CD8-positive, alpha-beta memory T cell (primary cell): Measurements from ENCODE around the gene TRPM3. TPM values are rescaled to one million over a fixed set of nuclear protein-coding genes. Genes with fewer than 3 reads are reported as not detected.
"Not testable (repeated sequence)": the region's sequence is repeated elsewhere in the genome, so short reads cannot be mapped to it uniquely, and the experiment has no call there.

Source experiments
- CTCF ChIA-PET: fragments of 350-600 bp; sonication (Branson Sonifier 250); formaldehyde crosslinking; loops from one replicate; lab custom pipeline; 2021; ENCODE audit warnings: antibody characterized with exemption; lab: Charles Lee
- POLR2A ChIA-PET: fragments of 350-600 bp; sonication (Branson Sonifier 250); formaldehyde crosslinking; loops from one replicate; lab custom pipeline; 2021; ENCODE audit warnings: antibody characterized with exemption; lab: Charles Lee
- DNase-seq, 5 donors: peaks; one replicate each; pipeline versions ENCODE4 v3.0.0 to v3.0.0-alpha.2; 2020 to 2022; ENCODE audit warnings: mixed read lengths in 1 of 5
- H3K27ac ChIP-seq: one replicate; pipeline ENCODE4 v1.7.0; 2013; ENCODE audit warnings: low read depth, mild to moderate bottlenecking, low read length, moderate library complexity
- H3K27me3 ChIP-seq: 2 replicates; pipeline ENCODE4 v1.7.0; 2013; ENCODE audit warnings: low read length, mild to moderate bottlenecking; ENCODE audit not compliant: insufficient read depth, poor library complexity, severe bottlenecking
- H3K36me3 ChIP-seq: 2 replicates; pipeline ENCODE4 v1.7.0; 2013; ENCODE audit warnings: mild to moderate bottlenecking, low read length, moderate library complexity; ENCODE audit not compliant: insufficient read depth
- H3K4me1 ChIP-seq: 2 replicates; pipeline ENCODE4 v1.7.0; 2013; ENCODE audit warnings: mild to moderate bottlenecking, low read length, moderate library complexity; ENCODE audit not compliant: insufficient read depth
- H3K4me3 ChIP-seq: 2 replicates; pipeline ENCODE4 v1.7.0; 2013; ENCODE audit warnings: mild to moderate bottlenecking, low read length
- H3K9me3 ChIP-seq: 2 replicates; pipeline ENCODE4 v1.7.0; 2013; ENCODE audit warnings: mild to moderate bottlenecking, low read length
- H3K27ac Mint-ChIP-seq, 8 donors: one replicate each; pipeline ENCODE4 v1.8.0; 2020 to 2021; ENCODE audit warnings: mixed read lengths in 8 of 8, mild to moderate bottlenecking in 6 of 8, inconsistent platforms in 3 of 8, moderate library complexity in 3 of 8
- H3K27me3 Mint-ChIP-seq, 2 donors: one replicate each; pipeline ENCODE4 v1.8.0; 2020 to 2021; ENCODE audit warnings: mixed read lengths in 2 of 2, mild to moderate bottlenecking in 1 of 2, moderate library complexity in 1 of 2
- H3K36me3 Mint-ChIP-seq, 3 donors: one replicate each; pipeline ENCODE4 v1.8.0; 2020 to 2021; ENCODE audit warnings: mixed read lengths in 3 of 3, inconsistent platforms in 1 of 3, mild to moderate bottlenecking in 1 of 3
- H3K4me1 Mint-ChIP-seq, 3 donors: one replicate each; pipeline ENCODE4 v1.8.0; 2020 to 2021; ENCODE audit warnings: mixed read lengths in 3 of 3, inconsistent platforms in 1 of 3, mild to moderate bottlenecking in 1 of 3
- H3K4me3 Mint-ChIP-seq, 7 donors: one replicate each; pipeline ENCODE4 v1.8.0; 2020 to 2021; ENCODE audit warnings: mixed read lengths in 7 of 7, mild to moderate bottlenecking in 6 of 7, moderate library complexity in 4 of 7, inconsistent platforms in 2 of 7
- H3K9me3 Mint-ChIP-seq, 5 donors: one replicate each; pipeline ENCODE4 v1.8.0; 2020 to 2022; ENCODE audit warnings: mixed read lengths in 5 of 5, mild to moderate bottlenecking in 3 of 5, moderate library complexity in 2 of 5, inconsistent platforms in 1 of 5
- polyA plus RNA-seq: library from polyadenylated mRNA; unstranded; fragments of 300-500 nt; fragmentation: Illumina TruSeq; gene quantifications from one replicate; pipeline ENCODE4 v1.2.3, GENCODE V29; 2021
- total RNA-seq, 2 experiments: library from RNA; stranded (reverse); gene quantifications; one replicate each; pipeline ENCODE4 v1.2.3, GENCODE V29; 2021

Gene TRPM3
- total and polyA plus RNA-seq, 3 experiments from 2014 or later = not detected

GRCh38 chr9:70672161-70672649 is 449.2 kb downstream of the TRPM3 start:
- CTCF ChIA-PET = interaction anchor here (1.3 kb wide), 1 partner anchor 16 kb away, joined by 4 read pairs; no protein-coding TSS in a partner anchor
- H3K36me3 ChIP-seq = no peaks in the 10 kb centered on the region
- POLR2A ChIA-PET = no interaction called here
- Mint-ChIP-seq H3K36me3 (no peaks in the 10 kb centered on the region), H3K4me1 (peaks cover 0 to 3% (median 0%) of the 10 kb centered on the region in 3 donors), H3K9me3 (no peaks in the 10 kb centered on the region), H3K27ac (no peak overlapping the region), H3K27me3 (peaks cover 3 to 13% of the 10 kb centered on the region in 2 donors), H3K4me3 (no peak overlapping the region)
- no peaks in the 10 kb centered on the region for H3K9me3 ChIP-seq
- DNase-seq = no peak
- no peak overlapping the region for H3K27ac ChIP-seq
- H3K4me3 ChIP-seq = no peak overlapping the region
- no peaks in the 10 kb centered on the region for H3K4me1 ChIP-seq
- no peaks in the 10 kb centered on the region for H3K27me3 ChIP-seq

DNA sequence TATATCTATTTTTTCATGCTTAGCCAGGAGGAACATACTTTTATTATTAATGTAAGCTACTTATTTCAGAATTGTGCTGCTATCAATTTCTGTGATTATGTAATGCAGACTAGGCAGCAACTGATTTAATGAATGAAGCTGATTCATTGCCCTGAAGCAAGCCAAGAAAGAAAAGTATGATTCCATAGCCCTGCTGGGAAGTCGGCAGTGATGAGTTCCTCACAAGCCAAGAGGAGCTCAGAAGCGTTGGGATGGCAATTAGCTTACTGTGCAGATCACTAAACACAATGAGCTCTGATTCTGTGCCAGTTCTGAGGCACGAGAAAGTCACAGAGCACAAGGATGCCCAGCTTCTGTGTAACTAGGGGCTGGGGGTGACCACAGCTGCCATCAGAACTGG is 452.7 kb downstream of the TRPM3 start:
- POLR2A ChIA-PET = no interaction called here
- H3K27ac Mint-ChIP-seq = no peak overlapping the region
- CTCF ChIA-PET = interaction anchor here (1.8 kb wide), 1 partner anchor 29 kb away, joined by 5 read pairs; no protein-coding TSS in a partner anchor

DNA sequence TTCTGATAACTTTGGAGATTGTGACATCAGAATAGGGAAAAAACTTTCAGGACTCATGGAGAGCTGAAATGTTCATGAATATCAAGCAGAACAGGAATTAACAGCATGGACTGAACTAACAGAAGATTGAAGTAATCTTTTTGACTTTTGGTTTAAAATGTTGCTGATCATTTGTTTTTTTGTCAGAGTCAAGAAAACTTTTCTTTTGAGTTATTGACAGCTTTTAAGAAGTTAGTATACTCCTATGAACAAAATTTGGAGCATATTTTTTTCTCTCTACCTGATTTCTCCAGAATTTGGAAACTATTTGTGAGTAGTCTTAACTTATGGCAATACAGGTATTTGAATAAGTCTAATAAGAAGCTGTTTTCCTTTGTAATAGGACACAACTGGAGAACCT is 462.7 kb downstream of the TRPM3 start:
- Histone ChIP-seq H3K27ac (no peak overlapping the region), H3K9me3 (no peaks in the 10 kb centered on the region), H3K27me3 (no peaks in the 10 kb centered on the region), H3K4me3 (no peak overlapping the region), H3K36me3 (no peaks in the 10 kb centered on the region), H3K4me1 (no peaks in the 10 kb centered on the region)
- H3K27me3 Mint-ChIP-seq = peaks cover 9 to 12% of the 10 kb centered on the region in 2 donors
- DNase-seq = no peak
- H3K4me1 Mint-ChIP-seq = no peaks in the 10 kb centered on the region
- H3K9me3 Mint-ChIP-seq = peaks cover 2 to 9% (median 7%) of the 10 kb centered on the region in 5 donors
- ChIA-PET POLR2A (no interaction called here), CTCF (no interaction called here)
- no peaks in the 10 kb centered on the region for H3K36me3 Mint-ChIP-seq
- no peak overlapping the region for H3K27ac Mint-ChIP-seq
- no peak overlapping the region for H3K4me3 Mint-ChIP-seq

More for the DNA sequence above, 452.7 kb downstream of the TRPM3 start:
- no peaks in the 10 kb centered on the region for H3K27me3 ChIP-seq
- H3K27ac ChIP-seq = no peak overlapping the region
- no peak for DNase-seq
- no peaks in the 10 kb centered on the region for H3K36me3 ChIP-seq
- Mint-ChIP-seq H3K4me3 (no peak overlapping the region), H3K9me3 (no peaks in the 10 kb centered on the region), H3K4me1 (peaks cover 19 to 34% (median 26%) of the 10 kb centered on the region in 3 donors), H3K27me3 (peaks cover 3 to 13% of the 10 kb centered on the region in 2 donors), H3K36me3 (no peaks in the 10 kb centered on the region)
- peaks cover 10% of the 10 kb centered on the region for H3K4me1 ChIP-seq
- no peak overlapping the region for H3K4me3 ChIP-seq
- H3K9me3 ChIP-seq = no peaks in the 10 kb centered on the region

DNA sequence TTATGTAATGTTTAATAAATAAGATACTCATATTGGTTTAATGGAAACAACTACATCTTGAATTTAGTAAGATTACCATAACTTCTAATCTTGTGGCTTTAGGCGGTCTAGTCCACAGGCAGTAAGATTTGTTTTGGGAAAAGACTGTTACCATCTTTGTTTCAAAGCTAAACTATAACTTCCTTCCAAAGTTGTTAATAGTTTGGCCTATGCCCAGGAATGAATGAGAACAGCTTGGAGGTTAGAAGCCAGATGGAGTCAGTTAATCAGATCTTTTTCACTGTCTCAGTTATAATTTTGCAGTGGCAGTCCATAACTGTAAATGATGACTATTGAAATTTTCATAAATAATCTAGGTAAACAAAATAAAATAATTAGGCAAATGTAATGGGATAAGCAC is 465.1 kb downstream of the TRPM3 start:
- POLR2A ChIA-PET = no interaction called here
- CTCF ChIA-PET = no interaction called here
- peaks cover 7 to 9% of the 10 kb centered on the region in 2 donors for H3K27me3 Mint-ChIP-seq

GRCh38 chr9:70654144-70654543 is 467.3 kb downstream of the TRPM3 start:
- no peaks in the 10 kb centered on the region for H3K36me3 Mint-ChIP-seq
- H3K27me3 ChIP-seq = no peaks in the 10 kb centered on the region
- ChIA-PET POLR2A (no interaction called here), CTCF (no interaction called here)
- no peaks in the 10 kb centered on the region for H3K4me1 ChIP-seq
- H3K27ac ChIP-seq = no peak overlapping the region
- H3K4me3 ChIP-seq = no peak overlapping the region
- H3K27ac Mint-ChIP-seq = no peak overlapping the region
- H3K4me3 Mint-ChIP-seq = no peak overlapping the region
- peaks cover 6 to 11% of the 10 kb centered on the region in 2 donors for H3K27me3 Mint-ChIP-seq
- no peaks in the 10 kb centered on the region for H3K9me3 ChIP-seq
- peaks cover 4 to 13% (median 10%) of the 10 kb centered on the region in 5 donors for H3K9me3 Mint-ChIP-seq
- no peaks in the 10 kb centered on the region for H3K36me3 ChIP-seq
- DNase-seq = no peak
- H3K4me1 Mint-ChIP-seq = no peaks in the 10 kb centered on the region

More for the DNA sequence above, 465.1 kb downstream of the TRPM3 start:
- H3K4me1 ChIP-seq = no peaks in the 10 kb centered on the region
- peaks cover 2 to 9% (median 7%) of the 10 kb centered on the region in 5 donors for H3K9me3 Mint-ChIP-seq
- H3K36me3 ChIP-seq = no peaks in the 10 kb centered on the region
- no peak overlapping the region for H3K4me3 Mint-ChIP-seq
- no peaks in the 10 kb centered on the region for H3K36me3 Mint-ChIP-seq
- no peak overlapping the region for H3K27ac ChIP-seq
- H3K27me3 ChIP-seq = no peaks in the 10 kb centered on the region
- no peak overlapping the region for H3K27ac Mint-ChIP-seq
- no peak overlapping the region for H3K4me3 ChIP-seq
- H3K4me1 Mint-ChIP-seq = no peaks in the 10 kb centered on the region
- no peaks in the 10 kb centered on the region for H3K9me3 ChIP-seq
- DNase-seq = no peak

DNA sequence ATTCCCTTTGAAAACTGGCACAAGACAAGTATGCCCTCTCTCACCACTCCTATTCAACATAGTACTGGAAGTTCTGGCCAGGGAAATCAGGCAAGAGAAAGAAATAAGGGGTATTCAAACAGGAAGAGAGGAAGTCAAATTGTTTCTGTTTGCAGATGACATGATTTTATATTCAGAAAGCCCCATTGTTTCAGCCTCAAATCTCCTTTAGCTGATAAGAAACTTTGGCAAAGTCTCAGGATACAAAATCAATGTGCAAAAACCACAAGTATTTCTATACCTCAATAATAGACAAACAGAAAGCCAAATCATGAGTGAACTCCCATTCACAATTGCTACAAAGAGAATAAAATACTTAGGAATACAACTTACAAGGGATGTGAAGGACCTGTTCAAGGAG is 476.8 kb downstream of the TRPM3 start:
- H3K36me3 ChIP-seq, H3K27ac Mint-ChIP-seq, H3K27me3 ChIP-seq, CTCF ChIA-PET, DNase-seq, H3K9me3 ChIP-seq, H3K4me1 Mint-ChIP-seq, H3K27ac ChIP-seq, H3K4me3 Mint-ChIP-seq, POLR2A ChIA-PET, H3K4me1 ChIP-seq, H3K36me3 Mint-ChIP-seq, H3K4me3 ChIP-seq: not testable (repeated sequence)
- Mint-ChIP-seq H3K9me3 (peaks cover 2 to 11% (median 8%) of the 10 kb centered on the region in 5 donors), H3K27me3 (peaks cover 16 to 41% of the 10 kb centered on the region in 2 donors)

DNA sequence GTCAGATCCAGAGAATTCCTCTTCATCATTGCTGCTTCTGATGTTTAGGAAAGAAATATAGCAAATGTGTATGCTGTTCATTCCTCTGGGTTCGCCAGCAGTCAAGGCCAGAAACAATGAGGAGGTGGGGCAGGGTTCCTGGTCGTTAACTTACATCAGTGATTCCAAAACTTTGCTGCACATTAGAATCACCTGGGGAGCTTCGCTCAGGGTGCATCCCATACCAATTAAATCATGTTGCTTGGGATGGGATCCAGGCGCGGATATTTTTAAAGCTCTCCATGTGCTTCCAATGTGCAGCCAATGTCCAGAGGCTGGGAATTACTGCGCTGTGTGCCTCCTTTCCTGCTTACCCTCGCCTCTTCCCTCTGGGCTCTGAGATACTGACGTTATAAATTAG is 479.1 kb downstream of the TRPM3 start:
- Histone ChIP-seq H3K36me3 (no peaks in the 10 kb centered on the region), H3K9me3 (no peaks in the 10 kb centered on the region), H3K27me3 (no peaks in the 10 kb centered on the region), H3K27ac (no peak overlapping the region), H3K4me3 (no peak overlapping the region), H3K4me1 (no peaks in the 10 kb centered on the region)
- CTCF ChIA-PET = interaction anchor here (1.4 to 2.3 kb wide), 2 partner anchors 11 to 13 kb away, joined by 3 to 6 read pairs; no protein-coding TSS in a partner anchor
- Mint-ChIP-seq H3K27ac (no peak overlapping the region), H3K27me3 (peaks cover 16 to 41% of the 10 kb centered on the region in 2 donors), H3K9me3 (peaks cover 0 to under 1% (median 0%) of the 10 kb centered on the region in 5 donors), H3K4me3 (no peak overlapping the region), H3K4me1 (no peaks in the 10 kb centered on the region), H3K36me3 (no peaks in the 10 kb centered on the region)
- POLR2A ChIA-PET = interaction anchor here (0.6 kb wide), 1 partner anchor 1177 kb away, joined by 4 read pairs; no protein-coding TSS in a partner anchor
- no peak for DNase-seq

DNA sequence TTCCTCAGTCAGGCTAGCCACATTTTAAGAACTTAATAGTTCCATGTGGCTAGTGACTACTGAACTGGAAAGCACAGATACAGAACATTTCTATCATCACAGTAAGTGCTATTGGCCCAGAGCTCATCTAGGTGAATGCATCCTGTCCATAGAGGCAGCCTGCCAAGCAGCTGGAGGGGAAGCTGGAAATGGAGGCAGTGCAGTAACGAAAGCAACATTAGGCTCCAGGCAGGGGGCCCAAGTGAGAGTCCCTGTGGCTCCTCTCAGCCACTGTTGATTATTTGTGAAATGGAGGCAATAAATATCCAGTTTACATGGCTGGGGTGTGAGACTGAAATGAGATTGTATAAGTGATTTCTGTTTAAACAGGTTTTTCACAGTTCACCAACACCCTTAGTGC is 479.8 kb downstream of the TRPM3 start:
- Histone ChIP-seq H3K9me3 (no peaks in the 10 kb centered on the region), H3K36me3 (no peaks in the 10 kb centered on the region), H3K27me3 (no peaks in the 10 kb centered on the region), H3K4me1 (no peaks in the 10 kb centered on the region), H3K27ac (no peak overlapping the region), H3K4me3 (no peak overlapping the region)
- Mint-ChIP-seq H3K4me1 (no peaks in the 10 kb centered on the region), H3K9me3 (no peaks in the 10 kb centered on the region), H3K27me3 (peaks cover 16 to 41% of the 10 kb centered on the region in 2 donors), H3K4me3 (no peak overlapping the region), H3K27ac (no peak overlapping the region), H3K36me3 (no peaks in the 10 kb centered on the region)
- DNase-seq = no peak
- POLR2A ChIA-PET = interaction anchor here (0.6 kb wide), 1 partner anchor 1177 kb away, joined by 4 read pairs; no protein-coding TSS in a partner anchor
- CTCF ChIA-PET = interaction anchor here (1.4 to 2.3 kb wide), 2 partner anchors 11 to 12 kb away, joined by 3 to 6 read pairs; no protein-coding TSS in a partner anchor
